GM12872 (cell line): ENCODE data around the gene SLC35G2.

Experiments used
- CTCF ChIP-seq: IDR thresholded peaks from 3 replicates; pipeline ENCODE4 v1.5.1; 2011; ENCODE audit warnings: low read depth, mild to moderate bottlenecking, low read length, moderate library complexity; ENCODE audit not compliant: insufficient read depth

Gene SLC35G2

GRCh38 chr3:136835813-136836510 is 17.0 kb downstream of the SLC35G2 start:
- TF ChIP-seq CTCF: no peak

GRCh38 chr3:136836511-136837156 is 17.7 kb downstream of the SLC35G2 start:
- TF ChIP-seq CTCF: no peak

GRCh38 chr3:136838641-136839555 is 20.0 kb downstream of the SLC35G2 start:
- no peak for TF ChIP-seq CTCF

GRCh38 chr3:136839556-136839931 is 20.6 kb downstream of the SLC35G2 start:
- TF ChIP-seq CTCF: no peak

- TF ChIP-seq CTCF: no peak
Observed at GRCh38 chr3:136840252-136840651, 21.3 kb downstream of the SLC35G2 start.

- TF ChIP-seq CTCF: no peak
Observed at GRCh38 chr3:136842294-136842693, 23.4 kb downstream of the SLC35G2 start.

- no peak for TF ChIP-seq CTCF
Observed at GRCh38 chr3:136844724-136845123, 25.8 kb downstream of the SLC35G2 start.
